Stimulated activated CD4-positive, alpha-beta T cell treated with anti-CD3 and anti-CD28 coated beads, TNF-alpha, amount 100 ng/mL, for 1 hour (primary cell): ENCODE results near the gene CTNNA2.
"Not testable (repeated sequence)": the region's sequence is repeated elsewhere in the genome, so short reads cannot be mapped to it uniquely, and the experiment has no call there.

Experiments
- DNase-seq, 3 donors: peaks; one replicate each; pipeline ENCODE4 v3.0.0-alpha.2; 2020; ENCODE audit warnings: low read depth in 3 of 3, low spot score in 1 of 3

CTNNA2 gene

GRCh38 chr2:80185091-80185490 lies 672.2 kb downstream of the CTNNA2 start:
- DNase-seq, result no peak

- DNase-seq, result no peak
Observed at GRCh38 chr2:80186262-80186661, 673.4 kb downstream of the CTNNA2 start.

GRCh38 chr2:80187156-80187555 lies 674.3 kb downstream of the CTNNA2 start:
- DNase-seq, result no peak

- no peak for DNase-seq
Observed at GRCh38 chr2:80190166-80190565, 677.3 kb downstream of the CTNNA2 start.

- DNase-seq, result no peak
Observed at GRCh38 chr2:80193566-80193965, 680.7 kb downstream of the CTNNA2 start.

DNA sequence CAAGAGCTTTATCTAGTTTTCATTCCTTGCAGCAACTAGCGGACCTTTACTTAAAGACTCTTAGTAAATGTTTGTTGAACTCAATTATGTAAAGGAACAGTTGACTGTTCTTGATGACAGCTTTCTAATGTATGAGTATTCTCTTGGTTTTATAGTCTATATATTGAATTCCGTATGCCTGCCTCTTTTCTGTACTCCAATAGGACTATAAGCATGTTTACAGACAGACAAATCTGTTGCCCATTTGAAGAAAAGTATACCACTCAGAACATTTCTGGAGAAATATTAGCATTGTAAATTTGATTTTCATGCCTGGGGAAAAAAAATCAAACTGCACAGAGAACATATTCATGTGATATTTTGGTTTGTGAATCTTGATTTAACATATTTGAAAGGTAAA lies 682.2 kb downstream of the CTNNA2 start:
- DNase-seq, result no peak

DNA sequence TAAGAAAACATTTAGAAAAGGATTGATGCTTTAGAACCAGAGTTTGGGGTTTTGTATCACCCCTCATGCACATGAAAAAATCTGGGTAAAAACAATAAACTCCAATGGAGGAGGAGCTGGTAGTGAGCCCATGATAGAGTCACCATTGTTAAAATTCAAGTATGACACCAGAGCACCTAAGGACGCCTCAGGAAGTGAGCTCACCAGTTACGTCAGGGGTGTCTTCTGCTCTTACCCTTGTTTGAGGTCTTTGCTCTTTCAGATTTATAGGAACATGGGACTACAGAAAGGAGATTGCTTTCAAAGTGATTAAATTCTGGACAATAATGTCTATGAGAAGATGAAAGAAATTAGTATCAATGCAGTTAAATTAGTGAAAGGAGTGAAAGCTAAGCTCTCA lies 685.2 kb downstream of the CTNNA2 start:
- no peak for DNase-seq

- DNase-seq, result no peak
Observed at GRCh38 chr2:80199504-80199903, 686.7 kb downstream of the CTNNA2 start.

- DNase-seq, result not testable (repeated sequence)
Observed at GRCh38 chr2:80203929-80204328, 691.1 kb downstream of the CTNNA2 start.

- DNase-seq, result no peak
Observed at GRCh38 chr2:80205498-80205897, 692.6 kb downstream of the CTNNA2 start.

DNA sequence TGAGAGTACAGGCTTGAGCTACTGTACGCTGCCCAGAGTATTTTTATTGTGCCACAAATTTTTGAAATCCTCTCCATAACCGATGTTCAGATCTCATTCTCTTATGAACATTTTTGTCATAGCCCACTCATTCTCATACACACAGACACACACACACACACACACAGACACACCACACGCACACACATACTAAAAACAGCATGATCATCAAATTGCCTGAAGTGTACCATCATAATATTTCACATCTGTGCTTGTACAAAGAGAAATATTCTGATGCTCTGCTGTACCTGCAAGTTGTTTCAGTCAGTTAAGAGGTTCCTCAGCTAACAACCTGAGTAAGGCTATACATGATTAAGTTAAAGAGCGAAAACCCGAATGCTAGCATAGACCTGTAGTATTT lies 696.6 kb downstream of the CTNNA2 start:
- DNase-seq, result no peak

DNA sequence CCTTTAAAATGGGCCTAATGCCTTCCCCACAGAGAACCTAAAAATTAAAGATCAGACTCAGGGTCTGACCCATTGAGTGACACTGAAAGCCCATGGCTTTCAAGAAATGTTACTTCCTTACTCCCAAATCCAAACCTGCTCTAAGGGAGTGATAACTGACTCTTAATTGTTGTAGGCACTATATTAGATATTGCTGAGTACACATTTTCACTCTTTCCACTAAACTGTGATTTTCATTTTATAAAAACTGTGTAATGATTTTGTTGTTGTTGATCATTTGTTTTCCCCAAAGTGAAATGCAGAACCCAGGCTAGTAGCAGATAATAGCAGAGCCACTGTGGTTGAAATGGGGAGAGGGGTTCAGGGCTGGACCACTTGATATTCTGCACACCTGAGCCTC lies 704.6 kb downstream of the CTNNA2 start:
- no peak for DNase-seq

GRCh38 chr2:80222644-80223043 lies 709.8 kb downstream of the CTNNA2 start:
- no peak for DNase-seq

GRCh38 chr2:80231421-80231820 lies 718.6 kb downstream of the CTNNA2 start:
- no peak for DNase-seq

DNA sequence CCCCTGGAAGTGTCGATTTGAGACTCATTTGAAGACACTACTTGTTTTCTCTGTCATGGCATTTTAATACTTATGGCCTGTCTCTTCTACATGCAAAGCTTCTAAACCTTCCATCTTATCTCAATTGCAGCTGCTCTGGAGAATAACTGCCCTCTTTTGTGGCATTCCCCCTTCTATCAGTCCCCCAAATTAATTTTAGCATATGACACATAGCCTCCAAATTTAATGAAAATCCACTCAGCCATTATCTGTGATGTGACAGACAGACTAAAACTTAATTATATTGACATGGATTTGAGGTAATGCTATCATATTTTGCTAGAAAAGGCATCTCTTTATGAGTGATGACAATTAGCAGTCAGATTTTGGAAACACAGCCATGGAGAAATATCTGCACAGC lies 720.5 kb downstream of the CTNNA2 start:
- no peak for DNase-seq

GRCh38 chr2:80238692-80239469 lies 726.0 kb downstream of the CTNNA2 start:
- peak in 1 of 3 donors; percentile 2 for DNase-seq

DNA sequence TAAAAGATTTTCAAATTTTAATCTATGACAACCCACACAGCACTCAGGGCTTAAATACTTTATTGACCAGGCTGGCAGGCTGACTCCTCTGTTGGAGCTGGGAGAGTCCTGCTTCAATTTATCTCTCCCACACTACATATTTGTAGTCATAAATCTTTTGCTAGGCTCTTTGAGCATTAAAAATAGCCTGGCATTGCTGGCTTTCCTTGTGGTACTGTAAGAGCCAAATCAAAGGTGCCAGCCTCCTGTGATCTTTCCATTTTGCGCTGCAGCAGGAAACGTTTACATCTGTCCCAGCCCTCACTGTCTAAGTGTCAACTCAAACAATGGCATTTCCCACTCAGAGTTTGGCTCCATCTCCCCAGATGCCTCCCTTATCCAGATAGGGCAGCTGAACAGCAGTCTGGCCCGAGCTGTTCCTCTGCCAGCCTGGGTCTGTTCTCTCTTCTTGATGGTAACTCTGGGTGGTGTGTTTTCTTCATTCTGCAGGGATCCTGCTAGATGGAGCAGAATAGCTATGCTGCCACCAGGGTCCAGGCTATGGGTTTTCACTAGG lies 729.6 kb downstream of the CTNNA2 start:
- DNase-seq, result no peak

- DNase-seq, result no peak
Observed at GRCh38 chr2:80244905-80245584, 732.2 kb downstream of the CTNNA2 start.

DNA sequence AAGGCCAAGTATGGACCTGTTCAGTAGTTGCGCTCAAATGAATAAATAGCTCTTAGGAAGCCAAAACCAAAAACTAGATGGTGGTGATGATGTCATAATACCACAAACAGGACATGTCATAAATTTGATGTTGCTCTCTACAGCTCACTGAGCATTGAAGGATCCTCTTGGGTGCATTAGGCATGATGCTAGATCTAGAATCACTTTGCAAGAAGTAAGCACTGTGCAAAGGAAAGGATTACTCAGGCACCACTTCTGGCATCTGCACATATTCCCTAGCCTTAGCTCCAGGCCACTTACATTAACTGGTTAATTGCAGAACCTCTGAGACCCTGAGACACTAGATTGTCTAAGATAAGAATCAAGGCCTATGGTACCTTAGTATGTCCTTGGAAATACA lies 733.7 kb downstream of the CTNNA2 start:
- DNase-seq, result no peak

DNA sequence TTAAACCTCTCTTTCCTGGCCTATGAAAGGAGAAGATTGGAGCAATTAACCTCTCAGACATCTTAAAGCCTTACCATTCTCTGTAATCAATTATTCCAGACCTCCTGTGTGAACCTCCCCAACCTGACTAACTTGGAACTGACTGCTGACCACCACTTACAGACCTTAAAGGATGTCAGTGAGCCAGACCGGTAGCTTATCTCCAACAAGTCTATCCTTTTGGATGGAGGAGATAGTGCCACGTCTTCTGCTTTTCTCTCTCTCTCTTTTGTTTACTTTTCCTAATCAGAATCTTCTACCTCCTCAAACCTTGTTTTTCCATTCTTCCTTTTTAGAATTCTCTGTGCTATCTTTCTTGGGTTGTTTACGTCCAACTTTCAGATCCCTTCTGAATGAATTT lies 734.5 kb downstream of the CTNNA2 start:
- no peak for DNase-seq

GRCh38 chr2:80248146-80248545 lies 735.3 kb downstream of the CTNNA2 start:
- DNase-seq, result no peak

- no peak for DNase-seq
Observed at GRCh38 chr2:80252294-80252986, 739.6 kb downstream of the CTNNA2 start.
